GM12865 (cell line): ENCODE data around the gene SEL1L3.
A peak's percentile ranks its signal among the peaks of the same experiment; 100 is the strongest.

Source experiments
- DNase-seq: peaks from one replicate; pipeline ENCODE4 v3.0.0; 2010; ENCODE audit warnings: low read depth
- H3K4me3 ChIP-seq: 2 replicates; pipeline ENCODE4 v1.5.1; 2011; ENCODE audit warnings: mild to moderate bottlenecking, low read depth, low read length, control low read depth
- CTCF ChIP-seq: IDR thresholded peaks from 2 replicates; pipeline ENCODE4 v1.5.1; 2011; ENCODE audit warnings: low read length, control low read depth, low read depth, inconsistent platforms; ENCODE audit not compliant: insufficient read depth; ENCODE audit errors: missing control alignments

Gene SEL1L3

DNA sequence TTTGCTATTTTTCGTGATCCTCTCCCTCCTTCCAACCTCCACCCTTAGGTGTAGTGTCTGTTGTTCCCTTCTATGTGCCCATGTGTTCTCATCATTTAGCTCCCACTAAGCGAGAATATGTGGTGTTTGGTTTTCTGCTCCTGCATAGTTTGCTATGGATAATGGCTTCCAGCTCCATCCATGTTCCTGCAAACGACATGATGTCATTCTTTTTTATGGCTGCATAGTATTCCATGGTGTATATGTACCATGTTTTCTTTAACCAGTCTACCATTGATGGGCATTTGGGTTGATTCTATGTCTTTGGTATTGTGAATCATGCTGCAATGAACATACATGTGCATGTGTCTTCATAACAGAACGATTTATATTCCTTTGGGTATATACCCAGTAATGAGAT is 102.7 kb downstream of the SEL1L3 start:
- H3K4me3 ChIP-seq, result no peak overlapping the region
- no peak for TF ChIP-seq CTCF
- no peak for DNase-seq

GRCh38 chr4:25759101-25759500 is 103.7 kb downstream of the SEL1L3 start:
- H3K4me3 ChIP-seq, result no peak overlapping the region
- TF ChIP-seq CTCF, result no peak
- no peak for DNase-seq

- DNase-seq, result no peak
- H3K4me3 ChIP-seq, result no peak overlapping the region
- no peak for TF ChIP-seq CTCF
These were observed 105.3 kb downstream of the SEL1L3 start for GRCh38 chr4:25757452-25757851.

GRCh38 chr4:25756503-25756902 is 106.3 kb downstream of the SEL1L3 start:
- TF ChIP-seq CTCF, result no peak
- H3K4me3 ChIP-seq, result no peak overlapping the region
- no peak for DNase-seq

- TF ChIP-seq CTCF, result no peak
- H3K4me3 ChIP-seq, result peak overlapping the region; percentile 12; the same call in 1 of the 2 replicates
- peak; percentile 18 for DNase-seq
These were observed 106.9 kb downstream of the SEL1L3 start for GRCh38 chr4:25755911-25756310.

GRCh38 chr4:25753239-25753638 is 109.5 kb downstream of the SEL1L3 start:
- TF ChIP-seq CTCF, result no peak
- DNase-seq, result no peak
- H3K4me3 ChIP-seq, result no peak overlapping the region

DNA sequence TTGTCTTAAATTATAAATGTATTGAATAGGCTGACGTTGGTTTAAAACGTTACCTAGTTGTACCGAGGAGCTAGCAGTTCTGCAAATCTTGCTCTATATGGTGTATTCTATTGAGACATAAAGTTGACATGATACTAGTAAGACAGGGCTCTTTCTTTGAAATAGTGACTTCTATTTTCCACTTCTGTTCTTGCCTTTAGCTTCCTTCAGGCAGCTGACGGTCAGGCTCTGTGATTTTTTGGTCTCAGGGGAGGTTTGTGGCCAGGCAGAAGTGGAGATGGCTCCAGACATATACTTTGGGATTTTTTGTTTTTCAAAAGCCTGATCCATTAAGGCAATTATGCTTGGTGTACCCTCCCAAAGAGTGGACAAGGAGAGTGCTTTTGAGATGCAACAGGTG is 111.9 kb downstream of the SEL1L3 start:
- no peak for TF ChIP-seq CTCF
- no peak overlapping the region for H3K4me3 ChIP-seq
- DNase-seq, result no peak
